ENCODE results near the gene RAI14.

Gene RAI14

GRCh38 chr5:34624691-34625090, 31.4 kb upstream of the RAI14 start:
- no peak for DNase-seq (ENCODE audit: low read depth in 2 of 2)

DNA sequence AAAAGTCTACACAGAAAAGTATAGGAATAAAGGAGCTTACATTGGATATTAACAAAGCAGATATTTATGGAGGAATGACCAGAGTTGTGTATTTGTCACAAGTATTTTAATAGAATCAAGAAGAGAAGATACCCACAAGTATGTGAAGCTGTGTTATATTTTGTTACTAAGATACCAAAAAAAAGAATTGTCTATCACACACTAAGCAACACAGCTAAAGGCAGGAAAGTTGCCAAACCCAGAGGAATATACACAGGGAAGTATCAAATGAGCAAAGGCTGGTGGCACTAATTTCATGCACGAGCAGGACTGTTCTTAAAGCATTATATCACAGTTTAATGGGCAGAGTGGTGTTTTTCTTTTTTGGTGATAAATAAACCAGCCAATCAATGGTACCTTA, 30.9 kb upstream of the RAI14 start:
- no peak overlapping the region for H3K4me3 ChIP-seq (replicated peaks in 1 of 2; ENCODE audit: low read depth in 2 of 2, low read length in 2 of 2)
- no peak for DNase-seq (ENCODE audit: low read depth in 2 of 2)
- TF ChIP-seq CTCF (IDR thresholded peaks at IDR 0.05; ENCODE audit: low read depth, low read length), result no peak

More at GRCh38 chr5:34624691-34625090, 31.4 kb upstream of the RAI14 start:
- H3K4me3 ChIP-seq (replicated peaks in 1 of 2; ENCODE audit: low read depth in 2 of 2, low read length in 2 of 2), result no peak overlapping the region
- TF ChIP-seq CTCF (IDR thresholded peaks at IDR 0.05; ENCODE audit: low read depth, low read length), result no peak

DNA sequence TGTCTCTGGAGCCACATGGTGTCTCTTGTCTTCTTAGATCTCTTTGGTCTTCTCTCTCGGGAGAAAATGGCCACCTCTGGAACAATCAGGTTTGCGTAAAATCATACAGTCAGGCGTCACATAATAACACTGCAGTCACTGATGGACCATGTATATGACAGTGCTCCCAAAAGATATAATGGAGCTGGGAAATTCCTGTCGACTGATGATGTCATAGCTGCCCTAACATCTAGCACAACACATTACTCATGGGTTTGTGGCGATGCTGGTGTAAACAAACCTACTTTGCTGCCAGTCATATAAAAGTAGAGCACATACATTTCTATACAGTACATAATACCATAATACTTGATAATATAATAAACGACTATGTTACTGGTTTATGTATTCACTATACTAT, 30.1 kb upstream of the RAI14 start:
- TF ChIP-seq CTCF (IDR thresholded peaks at IDR 0.05; ENCODE audit: low read depth, low read length), result no peak
- peak; percentile 59 to 91 for DNase-seq (ENCODE audit: low read depth in 2 of 2)
- no peak overlapping the region for H3K4me3 ChIP-seq (replicated peaks in 1 of 2; ENCODE audit: low read depth in 2 of 2, low read length in 2 of 2)

GRCh38 chr5:34626751-34627150, 29.4 kb upstream of the RAI14 start:
- TF ChIP-seq CTCF (IDR thresholded peaks at IDR 0.05; ENCODE audit: low read depth, low read length), result no peak
- H3K4me3 ChIP-seq (replicated peaks in 1 of 2; ENCODE audit: low read depth in 2 of 2, low read length in 2 of 2), result no peak overlapping the region
- DNase-seq (ENCODE audit: low read depth in 2 of 2), result no peak

DNA sequence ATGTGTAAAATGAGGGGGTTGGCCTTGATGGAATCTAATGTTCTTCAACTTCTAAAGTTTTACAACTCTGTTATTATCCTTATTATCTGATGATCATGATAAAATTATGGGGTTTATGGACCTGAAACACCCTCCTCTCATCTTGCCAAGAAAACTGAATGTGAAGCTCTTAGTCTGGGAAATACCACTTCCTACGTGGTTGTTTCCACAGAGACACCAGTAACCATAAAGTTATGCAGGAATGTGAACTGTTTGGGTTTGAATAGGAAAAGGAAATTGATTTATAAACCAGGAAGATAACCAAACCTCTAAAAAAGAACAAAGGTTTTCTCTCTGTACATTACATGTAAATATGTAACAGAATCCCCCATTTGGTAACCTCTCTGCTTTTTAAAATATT, 28.3 kb upstream of the RAI14 start:
- H3K4me3 ChIP-seq (replicated peaks in 1 of 2; ENCODE audit: low read depth in 2 of 2, low read length in 2 of 2), result no peak overlapping the region
- no peak for TF ChIP-seq CTCF (IDR thresholded peaks at IDR 0.05; ENCODE audit: low read depth, low read length)
- peak; percentile 69 to 84 for DNase-seq (ENCODE audit: low read depth in 2 of 2)

DNA sequence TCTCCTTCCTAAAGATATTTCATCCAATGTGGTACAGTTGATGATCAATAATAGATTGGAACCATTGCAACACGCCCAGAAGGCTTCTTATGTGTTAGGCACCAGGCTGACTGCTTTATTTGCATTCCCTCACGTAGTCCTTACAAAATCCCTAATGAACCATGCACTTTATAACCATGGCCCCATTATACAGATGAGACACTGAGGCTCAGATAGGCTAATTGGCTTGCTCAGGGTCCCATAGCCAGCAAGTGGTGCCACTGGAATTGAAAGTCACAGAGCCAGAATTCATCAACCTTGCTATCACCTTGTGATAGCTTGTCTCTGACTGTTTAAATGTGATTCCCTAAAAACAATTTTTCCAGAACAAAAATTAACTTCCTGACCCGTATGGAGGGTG, 27.8 kb upstream of the RAI14 start:
- no peak overlapping the region for H3K4me3 ChIP-seq (replicated peaks in 1 of 2; ENCODE audit: low read depth in 2 of 2, low read length in 2 of 2)
- TF ChIP-seq CTCF (IDR thresholded peaks at IDR 0.05; ENCODE audit: low read depth, low read length), result no peak
- no peak for DNase-seq (ENCODE audit: low read depth in 2 of 2)

- TF ChIP-seq CTCF (IDR thresholded peaks at IDR 0.05; ENCODE audit: low read depth, low read length), result no peak
- no peak for DNase-seq (ENCODE audit: low read depth in 2 of 2)
- H3K4me3 ChIP-seq (replicated peaks in 1 of 2; ENCODE audit: low read depth in 2 of 2, low read length in 2 of 2), result no peak overlapping the region
These were observed 25.5 kb upstream of the RAI14 start for GRCh38 chr5:34630596-34630995.

All from cardiac fibroblast (primary cell).